ENCODE results near the gene MRTO4. TPM values are rescaled to one million over a fixed set of nuclear protein-coding genes. Genes with fewer than 3 reads are reported as not detected.
"Not testable (repeated sequence)": the region's sequence is repeated elsewhere in the genome, so short reads cannot be mapped to it uniquely, and the experiment has no call there.

MRTO4 gene
- total and polyA plus RNA-seq, 9 of the 15 experiments (the other 6 are each of a cell fraction or from before 2014, with no cell fraction given): 62.0 to 173 (median 146) TPM

GRCh38 chr1:19273844-19274531, 22.4 kb downstream of the MRTO4 start:
- H3K27ac ChIP-seq (ENCODE audit: extremely low read depth, low read depth, low read length); in situ Hi-C loops (cut with MboI); H3K4me3 ChIP-seq; H3K36me3 ChIP-seq (ENCODE audit: control insufficient read depth, insufficient read depth, low read length); H3K27me3 ChIP-seq (ENCODE audit: control insufficient read depth in 2 of 2, insufficient read depth in 2 of 2, low read length in 2 of 2); ATAC-seq; H3K4me1 ChIP-seq (replicated peaks in 1 of 2; ENCODE audit: control insufficient read depth in 2 of 2, insufficient read depth in 2 of 2, low read length in 2 of 2); FAIRE-seq; H3K9me3 ChIP-seq (replicated peaks; ENCODE audit: control insufficient read depth, insufficient read depth, low read depth, low read length); H4K20me1 ChIP-seq (replicated peaks; ENCODE audit: control insufficient read depth, insufficient read depth, low read length); H2AFZ ChIP-seq (ENCODE audit: low read depth, low read length); H3K4me2 ChIP-seq (ENCODE audit: insufficient read depth, low read length); DNase-seq (ENCODE audit: extremely low read depth in 1 of 4, low spot score in 3 of 4); intact Hi-C loops (cut with micrococcal nuclease); H3K79me2 ChIP-seq (ENCODE audit: control insufficient read depth, insufficient read depth, low read length); BruUV-seq (replicated peaks); H3K9me1 ChIP-seq (ENCODE audit: control insufficient read depth, insufficient read depth, low read length); CTCF ChIA-PET (ENCODE audit: low intra/inter-chr PET ratio): not testable (repeated sequence)
- WGBS (ENCODE audit: insufficient coverage, low coverage, missing lambda C conversion rate): 79% methylated on average over 31 of the region's 66 CpGs
- peak overlapping the region in 1 of 2 experiments; percentile 24; a peak in 1 of 4 replicates for H3K9ac ChIP-seq (ENCODE audit: insufficient read depth in 1 of 2, low read depth in 2 of 2, low read length in 2 of 2)
- POLR2A ChIA-PET: interaction anchor here (0.5 kb wide), 1 partner anchor 161 kb away, joined by 3 read pairs; no protein-coding TSS in a partner anchor

DNA sequence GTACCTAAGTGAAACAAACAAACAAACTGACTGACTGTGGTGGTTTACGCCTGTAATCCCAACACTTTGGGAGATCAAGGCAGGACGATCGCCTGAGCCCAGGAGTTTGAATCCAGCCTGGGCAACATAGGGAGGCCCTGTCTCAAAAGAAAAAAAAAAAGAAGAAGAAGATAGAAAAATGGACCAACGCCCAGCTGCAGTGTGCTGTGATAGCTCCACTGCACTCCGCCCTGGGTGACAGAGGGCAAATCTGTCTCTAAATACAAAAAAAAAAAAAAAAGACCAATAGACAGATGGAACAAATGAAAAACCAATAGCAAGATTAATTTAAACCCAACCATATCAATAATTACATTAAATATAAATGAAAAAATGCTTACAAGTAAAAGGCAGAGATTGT, 23.0 kb downstream of the MRTO4 start:
- TF ChIP-seq RCOR1 (IDR thresholded peaks at IDR 0.05; ENCODE audit: borderline replicate concordance in 1 of 2, low read depth in 2 of 2, low read length in 2 of 2) (no peak), GTF2F1 (IDR thresholded peaks at IDR 0.05; ENCODE audit: low read depth, low read length) (no peak), ZNF707 (CRISPR knock-in tag; conservative IDR thresholded peaks at IDR 0.05) (no peak), ZNF507 (tag; conservative IDR thresholded peaks at IDR 0.05) (peak; percentile 60; the same call in 1 of the 2 replicates), RBM22 (IDR thresholded peaks at IDR 0.05; ENCODE audit: low read depth, low read length, poor library complexity, severe bottlenecking) (no peak), MAZ (CRISPR knock-in tag; conservative IDR thresholded peaks at IDR 0.05 in 1 of 2, IDR thresholded peaks at IDR 0.05 in 1 of 2) (no peak), FOXO4 (CRISPR knock-in tag; IDR thresholded peaks at IDR 0.05) (no peak)
- in situ Hi-C loops (cut with MboI) (no loop called here), intact Hi-C loops (cut with micrococcal nuclease) (no loop called here)
- Histone ChIP-seq H4K20me1 (replicated peaks; ENCODE audit: control insufficient read depth, insufficient read depth, low read length) (no peaks in the 10 kb centered on the region), H2AFZ (ENCODE audit: low read depth, low read length) (no peak overlapping the region), H3K9me3 (replicated peaks; ENCODE audit: control insufficient read depth, insufficient read depth, low read depth, low read length) (no peaks in the 10 kb centered on the region), H3K4me2 (ENCODE audit: insufficient read depth, low read length) (no peak overlapping the region), H3K9ac (ENCODE audit: insufficient read depth in 1 of 2, low read depth in 2 of 2, low read length in 2 of 2) (no peak overlapping the region), H3K9me1 (ENCODE audit: control insufficient read depth, insufficient read depth, low read length) (no peaks in the 10 kb centered on the region), H3K27me3 (ENCODE audit: control insufficient read depth in 2 of 2, insufficient read depth in 2 of 2, low read length in 2 of 2) (no peaks in the 10 kb centered on the region), H3K4me3 (no peak overlapping the region), H3K79me2 (ENCODE audit: control insufficient read depth, insufficient read depth, low read length) (no peaks in the 10 kb centered on the region), H3K27ac (ENCODE audit: extremely low read depth, low read depth, low read length) (no peak overlapping the region), H3K36me3 (ENCODE audit: control insufficient read depth, insufficient read depth, low read length) (no peaks in the 10 kb centered on the region), H3K4me1 (replicated peaks in 1 of 2; ENCODE audit: control insufficient read depth in 2 of 2, insufficient read depth in 2 of 2, low read length in 2 of 2) (peaks cover 0 to 6% of the 10 kb centered on the region in 2 experiments; a peak in 2 of 5 replicates)
- no TSS peak for BruUV-seq (replicated peaks)
- FAIRE-seq: no peak
- 55% methylated on average over 5 of the region's 5 CpGs for WGBS (ENCODE audit: insufficient coverage, low coverage, missing lambda C conversion rate)
- DNase-seq (ENCODE audit: extremely low read depth in 1 of 4, low spot score in 3 of 4): no peak
- no peak for ATAC-seq
- POLR2A ChIA-PET: interaction anchor here (0.9 kb wide), 1 partner anchor 10 kb away, joined by 3 read pairs; no protein-coding TSS in a partner anchor
- CTCF ChIA-PET (ENCODE audit: low intra/inter-chr PET ratio): no interaction called here

All from K562 (cell line).